GM12872 (cell line): ENCODE data around the gene AFTPH.

Source experiments
- TF ChIP-seq, protein P1 (sequence below): IDR thresholded peaks from 3 replicates; pipeline ENCODE4 v1.5.1; 2011; ENCODE audit warnings: low read depth, mild to moderate bottlenecking, low read length, moderate library complexity; ENCODE audit not compliant: insufficient read depth

AFTPH gene

DNA sequence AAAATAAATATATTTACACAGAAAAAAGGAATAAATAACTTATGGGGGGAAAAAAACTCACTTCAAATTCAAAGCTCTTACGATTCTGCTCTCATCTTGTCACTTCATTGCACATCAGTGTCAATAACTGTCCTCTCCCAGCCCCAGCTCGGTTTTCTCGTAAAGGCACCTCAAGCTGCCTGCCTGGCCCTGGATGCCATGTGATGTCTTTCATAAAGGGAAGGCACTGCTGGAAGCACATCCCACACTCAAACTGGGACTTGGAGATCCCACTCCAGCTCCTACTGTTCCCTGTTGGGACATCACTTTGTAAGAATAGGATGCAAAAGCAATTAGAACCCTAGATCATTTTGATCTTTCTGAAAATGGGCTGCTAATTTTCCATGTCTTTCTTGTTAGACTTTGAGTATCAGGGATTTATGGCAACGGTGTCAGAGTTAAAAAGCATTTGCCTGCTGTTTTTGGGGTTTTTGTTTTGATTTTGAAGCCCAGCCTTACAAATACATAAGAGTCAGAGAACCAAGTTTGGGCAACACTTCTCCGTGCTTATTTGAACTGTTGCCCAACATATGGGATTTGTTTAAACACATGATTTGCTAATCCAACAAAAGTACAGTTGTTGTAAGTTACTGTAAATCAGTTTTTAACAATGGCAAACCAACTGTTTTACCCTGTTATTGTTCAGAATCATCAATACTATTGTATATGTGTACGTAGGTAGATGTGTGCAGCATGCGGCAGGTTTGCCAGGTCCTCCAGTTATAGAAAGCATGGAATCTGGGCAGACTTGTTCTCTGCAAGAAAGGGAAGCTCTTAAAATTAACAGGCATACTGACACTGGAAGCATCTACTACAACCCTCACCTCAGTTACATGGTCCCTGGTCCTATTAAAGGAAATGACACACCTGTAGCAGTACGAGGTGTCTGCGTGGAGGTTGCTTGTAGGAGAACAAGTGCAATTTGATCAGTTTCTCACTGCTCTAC, 109.0 kb downstream of the AFTPH start:
- TF ChIP-seq, protein P1, sequence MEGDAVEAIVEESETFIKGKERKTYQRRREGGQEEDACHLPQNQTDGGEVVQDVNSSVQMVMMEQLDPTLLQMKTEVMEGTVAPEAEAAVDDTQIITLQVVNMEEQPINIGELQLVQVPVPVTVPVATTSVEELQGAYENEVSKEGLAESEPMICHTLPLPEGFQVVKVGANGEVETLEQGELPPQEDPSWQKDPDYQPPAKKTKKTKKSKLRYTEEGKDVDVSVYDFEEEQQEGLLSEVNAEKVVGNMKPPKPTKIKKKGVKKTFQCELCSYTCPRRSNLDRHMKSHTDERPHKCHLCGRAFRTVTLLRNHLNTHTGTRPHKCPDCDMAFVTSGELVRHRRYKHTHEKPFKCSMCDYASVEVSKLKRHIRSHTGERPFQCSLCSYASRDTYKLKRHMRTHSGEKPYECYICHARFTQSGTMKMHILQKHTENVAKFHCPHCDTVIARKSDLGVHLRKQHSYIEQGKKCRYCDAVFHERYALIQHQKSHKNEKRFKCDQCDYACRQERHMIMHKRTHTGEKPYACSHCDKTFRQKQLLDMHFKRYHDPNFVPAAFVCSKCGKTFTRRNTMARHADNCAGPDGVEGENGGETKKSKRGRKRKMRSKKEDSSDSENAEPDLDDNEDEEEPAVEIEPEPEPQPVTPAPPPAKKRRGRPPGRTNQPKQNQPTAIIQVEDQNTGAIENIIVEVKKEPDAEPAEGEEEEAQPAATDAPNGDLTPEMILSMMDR, result no peak

- TF ChIP-seq, protein P1, result no peak
These were observed 110.5 kb downstream of the AFTPH start for GRCh38 chr2:64634345-64635267.

GRCh38 chr2:64635976-64636911, 112.1 kb downstream of the AFTPH start:
- TF ChIP-seq, protein P1, result peak; percentile 39; the same call in 2 of the 3 replicates

DNA sequence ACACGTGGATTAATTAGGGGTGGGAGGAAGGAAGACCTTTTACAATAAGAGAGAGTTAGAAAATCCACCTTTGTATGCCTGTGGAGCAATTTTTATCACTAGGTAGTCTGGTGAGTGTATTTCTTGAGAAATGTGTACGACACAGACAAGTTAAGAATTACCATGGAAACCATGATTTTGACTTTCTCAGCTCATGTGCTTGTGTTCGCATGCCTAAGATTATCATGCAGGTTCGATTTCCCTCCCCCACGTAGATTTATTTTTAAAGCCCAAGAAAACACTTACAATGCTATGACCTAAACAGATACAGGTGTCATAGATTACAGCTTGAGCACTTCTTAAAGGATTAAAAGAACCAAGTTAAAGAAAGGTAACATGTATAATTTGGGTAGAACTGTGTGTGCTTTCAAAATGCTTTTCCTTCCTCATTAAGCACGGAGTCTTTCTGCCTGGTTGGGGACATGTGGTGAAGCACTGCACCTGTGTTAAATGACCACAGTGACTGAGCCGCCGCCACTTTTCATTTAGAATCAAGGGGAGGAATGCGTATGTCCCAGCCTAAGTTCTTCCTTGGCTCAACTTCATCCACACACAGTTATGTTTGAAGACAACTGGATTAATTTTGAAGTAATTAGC, 113.0 kb downstream of the AFTPH start:
- TF ChIP-seq, protein P1, result no peak

DNA sequence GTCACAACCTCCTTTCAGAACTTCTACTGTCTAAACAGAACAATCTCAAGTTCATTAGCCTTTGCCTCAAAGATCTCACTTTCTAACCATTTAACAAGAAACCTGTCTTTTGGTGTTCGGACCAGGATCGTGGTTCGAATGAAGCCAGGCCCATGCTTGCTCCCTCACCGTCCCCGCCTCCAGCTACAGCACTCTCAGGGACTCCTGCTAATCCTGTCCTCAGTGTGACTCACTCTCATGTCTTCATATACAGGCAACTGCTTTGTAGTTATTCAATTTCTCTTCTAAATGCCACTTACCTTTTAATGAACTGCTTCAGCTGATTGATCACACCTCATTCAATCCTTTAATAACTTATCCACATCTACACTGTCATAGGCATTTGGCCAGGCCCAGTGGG, 113.8 kb downstream of the AFTPH start:
- TF ChIP-seq, protein P1, result no peak

DNA sequence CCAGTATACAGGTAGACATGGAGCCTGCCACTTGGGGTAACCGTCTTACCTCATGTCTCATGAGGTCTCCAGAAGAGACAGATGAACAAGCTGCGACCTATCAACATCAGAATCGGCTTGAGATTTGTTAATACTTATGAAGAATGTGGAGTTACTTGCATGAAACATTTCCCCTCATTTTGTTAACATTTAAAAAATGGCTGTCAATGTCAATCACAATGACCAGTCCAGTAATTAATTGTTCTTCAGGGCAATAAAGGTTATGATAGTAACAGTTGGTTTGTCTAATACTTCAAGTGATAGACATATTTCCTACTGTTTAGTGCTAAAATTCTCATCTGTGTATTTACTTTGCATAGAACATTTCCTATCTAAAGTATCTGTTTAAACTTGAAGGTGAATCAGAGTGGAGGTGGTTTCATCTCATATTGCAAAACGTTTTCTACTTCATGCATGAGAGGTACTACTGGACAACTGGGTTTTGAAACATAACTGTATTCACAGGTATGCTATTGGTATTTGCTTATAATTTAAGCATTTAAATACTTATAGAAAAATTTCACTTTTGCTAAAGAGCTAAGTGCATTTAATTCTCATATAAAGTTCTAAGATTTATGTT, 114.5 kb downstream of the AFTPH start:
- TF ChIP-seq, protein P1, result no peak
